Lung (tissue), 12 donors: ENCODE results near the gene OR5K3. TPM values are rescaled to one million over a fixed set of nuclear protein-coding genes. Genes with fewer than 3 reads are reported as not detected.
"Not testable (repeated sequence)": the region's sequence is repeated elsewhere in the genome, so short reads cannot be mapped to it uniquely, and the experiment has no call there.

Experiments used
- ATAC-seq: fragments of 200-7000 bp; cut with Tn5 transposase; one replicate; pipeline ENCODE4 v1.9.1; 2020; ENCODE audit warnings: moderate number of reproducible peaks; ENCODE audit not compliant: insufficient read depth, low FRiP score
- DNase-seq, 3 donors: peaks; one replicate each; pipeline ENCODE4 v3.0.0-alpha.2; 2013 to 2017
- H3K27ac ChIP-seq, 2 donors: one replicate each; pipeline ENCODE4 v1.5.1; 2013; ENCODE audit warnings: mild to moderate bottlenecking in 2 of 2, moderate library complexity in 2 of 2, control low read depth in 1 of 2, inconsistent platforms in 1 of 2, low read depth in 1 of 2, low read length in 1 of 2
- H3K27me3 ChIP-seq, 3 donors: one replicate each; pipeline ENCODE4 v1.5.1; 2013; ENCODE audit warnings: low read length in 2 of 3; ENCODE audit not compliant: control insufficient read depth in 3 of 3, insufficient read depth in 3 of 3
- H3K36me3 ChIP-seq, 4 donors: one replicate each; pipeline ENCODE4 v1.5.1; 2013; ENCODE audit warnings: low read length in 4 of 4, mild to moderate bottlenecking in 1 of 4, moderate library complexity in 1 of 4; ENCODE audit not compliant: control insufficient read depth in 4 of 4, insufficient read depth in 4 of 4
- H3K4me1 ChIP-seq, 5 donors: one replicate each; pipeline ENCODE4 v1.5.1; 2013; ENCODE audit warnings: low read length in 5 of 5, mild to moderate bottlenecking in 2 of 5, moderate library complexity in 1 of 5; ENCODE audit not compliant: control insufficient read depth in 5 of 5, insufficient read depth in 5 of 5
- H3K4me3 ChIP-seq: one replicate; pipeline ENCODE4 v1.5.1; 2013; ENCODE audit warnings: mild to moderate bottlenecking, control low read depth, moderate library complexity
- H3K9ac ChIP-seq, 2 donors: one replicate each; pipeline ENCODE4 v1.5.1; 2013; ENCODE audit warnings: low read length in 2 of 2, control low read depth in 1 of 2; ENCODE audit not compliant: insufficient read depth in 1 of 2
- H3K9me3 ChIP-seq, 4 donors: one replicate each; pipeline ENCODE4 v1.5.1; 2013; ENCODE audit warnings: low read length in 3 of 4, mild to moderate bottlenecking in 1 of 4, moderate library complexity in 1 of 4; ENCODE audit not compliant: control insufficient read depth in 4 of 4, insufficient read depth in 3 of 4
- CTCF ChIP-seq: IDR thresholded peaks from 2 replicates; pipeline ENCODE4 v1.5.1; 2012; ENCODE audit warnings: mild to moderate bottlenecking; ENCODE audit errors: control extremely low read depth, extremely low read depth
- WGBS, 2 donors: extraction: QIAGEN DNeasy Blood & Tissue Kit; methylation state at CpG; one replicate each; pipeline ENCODE4 v1.1.7; 2013; 5-methylcytosine and 5-hydroxymethylcytosine counted together
- polyA plus RNA-seq, 2 donors: library from polyadenylated mRNA; stranded (reverse); fragments of 200-250 nt; gene quantifications; one replicate each; pipeline ENCODE4 v1.2.1, GENCODE V29; 2013
- total RNA-seq, 2 donors: library from RNA; depleted of rRNA in 1 of 2; stranded (reverse); fragments of >200 nt in 1 of 2; gene quantifications; one replicate each; pipeline ENCODE4 v1.2.1, GENCODE V29; 2014 to 2021
- donor health status: control.
- donor health status: control.
- donor health status: Bipolar disorder and iron deficiency.
- donor health status: healthy.
- donor health status: DM: yes; HTN: yes; CAD: no.

Gene OR5K3
- total and polyA plus RNA-seq, 4 donors: not detected

GRCh38 chr3:98388147-98388546 is 2.3 kb upstream of the OR5K3 start:
- no peak overlapping the region for H3K9ac ChIP-seq
- no peak overlapping the region for H3K4me3 ChIP-seq
- no peak for ATAC-seq
- H3K36me3 ChIP-seq: no peaks in the 10 kb centered on the region
- H3K4me1 ChIP-seq: no peaks in the 10 kb centered on the region
- H3K9me3 ChIP-seq: no peaks in the 10 kb centered on the region
- 88 to 94% methylated on average over 2 of the region's 2 CpGs for WGBS, 2 donors
- no peak for TF ChIP-seq CTCF
- H3K27me3 ChIP-seq: no peaks in the 10 kb centered on the region
- no peak for DNase-seq
- no peak overlapping the region for H3K27ac ChIP-seq

- no peak overlapping the region for H3K27ac ChIP-seq
- no peak for DNase-seq
- H3K4me3 ChIP-seq: no peak overlapping the region
- no peak for ATAC-seq
- no peaks in the 10 kb centered on the region for H3K27me3 ChIP-seq
- peaks cover 0 to 2% (median 0%) of the 10 kb centered on the region in 4 donors for H3K9me3 ChIP-seq
- no peaks in the 10 kb centered on the region for H3K4me1 ChIP-seq
- no peak for TF ChIP-seq CTCF
- H3K9ac ChIP-seq: no peak overlapping the region
- no peaks in the 10 kb centered on the region for H3K36me3 ChIP-seq
These were observed 4.6 kb downstream of the OR5K3 start for GRCh38 chr3:98395101-98395500.

- H3K9me3 ChIP-seq, ATAC-seq, H3K4me1 ChIP-seq, H3K27ac ChIP-seq, H3K9ac ChIP-seq, DNase-seq, H3K36me3 ChIP-seq, H3K27me3 ChIP-seq, H3K4me3 ChIP-seq: not testable (repeated sequence)
- 92% methylated on average over 4 of the region's 4 CpGs for WGBS, 2 donors
These were observed 6.0 kb downstream of the OR5K3 start for GRCh38 chr3:98396482-98396881.

- no peak for ATAC-seq
- Histone ChIP-seq H3K9me3 (peaks cover 0 to 12% (median 5%) of the 10 kb centered on the region in 4 donors), H3K4me3 (no peak overlapping the region)
These were observed 8.0 kb downstream of the OR5K3 start for GRCh38 chr3:98398513-98398912.

More at GRCh38 chr3:98398513-98398912, 8.0 kb downstream of the OR5K3 start:
- H3K27me3 ChIP-seq: no peaks in the 10 kb centered on the region
- no peak for DNase-seq
- H3K9ac ChIP-seq: no peak overlapping the region
- no peaks in the 10 kb centered on the region for H3K36me3 ChIP-seq
- H3K27ac ChIP-seq: no peak overlapping the region
- no peaks in the 10 kb centered on the region for H3K4me1 ChIP-seq
- no peak for TF ChIP-seq CTCF
